H1 (cell line): ENCODE data around the gene ATG16L2. TPM values are rescaled to one million over a fixed set of nuclear protein-coding genes. Genes with fewer than 3 reads are reported as not detected.

ENCODE experiments used
- CTCF ChIA-PET: fragments of 300-600 bp; sonication (Branson Sonifier 250); formaldehyde crosslinking; loops from one replicate; lab custom pipeline; 2021; ENCODE audit not compliant: partially characterized antibody; lab: Charles Lee
- POLR2A ChIA-PET: fragments of 300-600 bp; sonication (Branson Sonifier 250); formaldehyde crosslinking; loops from one replicate; lab custom pipeline; 2021; ENCODE audit warnings: inconsistent platforms; ENCODE audit not compliant: partially characterized antibody; lab: Charles Lee
- DNase-seq, 2 experiments: peaks; one replicate each; pipeline versions ENCODE4 v3.0.0 to v3.0.0-alpha.2; 2010 to 2022; ENCODE audit warnings: low spot score in 2 of 2, low read depth in 1 of 2, mixed read lengths in 1 of 2
- FAIRE-seq: peaks from 2 replicates; lab custom pipeline; 2011; peaks lifted over from hg19 to GRCh38; lab: Jason Lieb, UNC
- H2AFZ ChIP-seq: 2 replicates; pipeline ENCODE4 v1.8.1; 2012; ENCODE audit warnings: low read length, inconsistent platforms
- H2AK5ac ChIP-seq: 2 replicates; pipeline ENCODE4 v1.6.1; 2013; ENCODE audit warnings: low read depth, low read length
- H2BK120ac ChIP-seq: replicated peaks from 2 replicates; pipeline ENCODE3; 2013; ENCODE audit warnings: low read depth, low read length, inconsistent platforms
- H2BK12ac ChIP-seq: 2 replicates; pipeline ENCODE4 v1.6.1; 2013; ENCODE audit warnings: low read depth, low read length
- H2BK15ac ChIP-seq: 2 replicates; pipeline ENCODE4 v1.6.1; 2013; ENCODE audit warnings: low read length
- H2BK20ac ChIP-seq: 2 replicates; pipeline ENCODE4 v1.6.1; 2013; ENCODE audit warnings: low read length
- H2BK5ac ChIP-seq: 2 replicates; pipeline ENCODE4 v1.6.1; 2013; ENCODE audit warnings: low read depth, low read length
- H3K14ac ChIP-seq: 2 replicates; pipeline ENCODE4 v1.6.1; 2013; ENCODE audit warnings: inconsistent platforms; ENCODE audit not compliant: insufficient read length
- H3K18ac ChIP-seq: 2 replicates; pipeline ENCODE4 v1.6.1; 2013; ENCODE audit warnings: low read length; ENCODE audit errors: extremely low read depth
- H3K23ac ChIP-seq: 2 replicates; pipeline ENCODE4 v1.6.1; 2013; ENCODE audit warnings: inconsistent platforms; ENCODE audit not compliant: insufficient read length
- H3K23me2 ChIP-seq: 2 replicates; pipeline ENCODE4 v1.6.1; 2013; ENCODE audit warnings: low read depth, low read length
- H3K27ac ChIP-seq: 2 replicates; pipeline ENCODE4 v1.6.1; 2011; ENCODE audit warnings: low read depth, low read length, inconsistent platforms
- H3K27me3 ChIP-seq, 4 experiments: replicated peaks in 1 of 4; 1 replicate in 1 of 4; 2 replicates in 3 of 4; pipeline versions ENCODE4 v1.6.1 to v1.8.1; 2011 to 2013; ENCODE audit warnings: low read length in 3 of 4, mild to moderate bottlenecking in 3 of 4, inconsistent platforms in 2 of 4, mixed read lengths in 2 of 4, moderate library complexity in 1 of 4; ENCODE audit not compliant: control insufficient read depth in 3 of 4, insufficient read depth in 3 of 4; ENCODE audit errors: extremely low read depth in 1 of 4
- H3K36me3 ChIP-seq, 4 experiments: 2 replicates each; pipeline versions ENCODE4 v1.6.1 to v1.8.1; 2011 to 2013; ENCODE audit warnings: mild to moderate bottlenecking in 4 of 4, low read length in 3 of 4, moderate library complexity in 2 of 4, control low read depth in 1 of 4, inconsistent platforms in 1 of 4; ENCODE audit not compliant: insufficient read depth in 4 of 4, control insufficient read depth in 2 of 4
- H3K4ac ChIP-seq: replicated peaks from 2 replicates; pipeline ENCODE3; 2013; ENCODE audit warnings: low read length, low read depth, mixed read lengths, inconsistent platforms; ENCODE audit not compliant: insufficient read length
- H3K4me1 ChIP-seq, 4 experiments: replicated peaks in 1 of 4; 1 replicate in 1 of 4; 2 replicates in 3 of 4; pipeline versions ENCODE4 v1.6.1 to v1.8.1; 2011 to 2013; ENCODE audit warnings: low read length in 3 of 4, inconsistent platforms in 2 of 4, mixed read lengths in 1 of 4; ENCODE audit not compliant: insufficient read depth in 4 of 4, control insufficient read depth in 3 of 4
- H3K4me2 ChIP-seq, 2 experiments: 2 replicates each; pipeline versions ENCODE4 v1.6.1 to v1.8.1; 2011 to 2013; ENCODE audit warnings: low read depth in 2 of 2, low read length in 2 of 2, control low read depth in 1 of 2, inconsistent platforms in 1 of 2, mild to moderate bottlenecking in 1 of 2; ENCODE audit not compliant: insufficient read depth in 1 of 2
- H3K4me3 ChIP-seq, 4 experiments: fragments of 200-600, 300-600 bp in 1 of 4; sonication (generic), shearing (Covaris generic), sonication (Bioruptor Twin) in 1 of 4; 2 replicates each; pipeline versions ENCODE4 v1.5.1 to v1.8.1; 2011 to 2016; ENCODE audit warnings: low read length in 4 of 4, low read depth in 3 of 4, control low read depth in 2 of 4, inconsistent platforms in 2 of 4, mild to moderate bottlenecking in 2 of 4, mixed read lengths in 1 of 4, moderate library complexity in 1 of 4; ENCODE audit not compliant: insufficient read depth in 2 of 4; ENCODE audit errors: extremely low read depth in 1 of 4
- H3K56ac ChIP-seq: replicated peaks from 2 replicates; pipeline ENCODE3; 2013; ENCODE audit warnings: low read depth, mild to moderate bottlenecking, mixed read lengths, low read length, inconsistent platforms; ENCODE audit not compliant: insufficient read length
- H3K79me1 ChIP-seq: 2 replicates; pipeline ENCODE4 v1.6.1; 2013; ENCODE audit warnings: low read depth, low read length, control low read depth
- H3K79me2 ChIP-seq, 2 experiments: 2 replicates each; pipeline versions ENCODE4 v1.6.1 to v1.8.1; 2012 to 2013; ENCODE audit warnings: low read length in 2 of 2, mild to moderate bottlenecking in 2 of 2, inconsistent platforms in 1 of 2; ENCODE audit not compliant: insufficient read depth in 2 of 2, control insufficient read depth in 1 of 2
- H3K9ac ChIP-seq, 4 experiments: replicated peaks in 1 of 4; 1 replicate in 1 of 4; 2 replicates in 3 of 4; pipeline versions ENCODE4 v1.6.1 to v1.8.1; 2011 to 2013; ENCODE audit warnings: low read depth in 3 of 4, low read length in 3 of 4, control low read depth in 2 of 4, mild to moderate bottlenecking in 2 of 4, moderate library complexity in 2 of 4, inconsistent platforms in 1 of 4; ENCODE audit errors: extremely low read depth in 1 of 4
- H3K9me3 ChIP-seq, 2 experiments: 2 replicates each; pipeline versions ENCODE4 v1.6.1 to v1.8.1; 2012 to 2013; ENCODE audit warnings: mild to moderate bottlenecking in 2 of 2, moderate library complexity in 2 of 2, control low read depth in 1 of 2, inconsistent platforms in 1 of 2, low read depth in 1 of 2, low read length in 1 of 2, mixed read lengths in 1 of 2; ENCODE audit not compliant: insufficient read depth in 2 of 2
- H4K20me1 ChIP-seq, 2 experiments: replicated peaks in 1 of 2; 2 replicates each; pipeline versions ENCODE3 to v1.8.1; 2011 to 2013; ENCODE audit warnings: inconsistent platforms in 2 of 2, low read length in 2 of 2, mild to moderate bottlenecking in 1 of 2; ENCODE audit not compliant: insufficient read depth in 2 of 2, control insufficient read depth in 1 of 2
- H4K5ac ChIP-seq: 2 replicates; pipeline ENCODE4 v1.6.1; 2013; ENCODE audit warnings: low read length, low read depth, mixed read lengths, inconsistent platforms; ENCODE audit not compliant: insufficient read length
- H4K8ac ChIP-seq: 2 replicates; pipeline ENCODE4 v1.8.0; 2013; ENCODE audit warnings: mild to moderate bottlenecking, moderate library complexity, low read length, inconsistent platforms; ENCODE audit not compliant: insufficient read depth; ENCODE audit errors: extremely low read depth
- H4K91ac ChIP-seq: replicated peaks from 2 replicates; pipeline ENCODE3; 2013; ENCODE audit warnings: low read length, mixed read lengths, inconsistent platforms; ENCODE audit not compliant: insufficient read length
- CHD2 ChIP-seq: IDR thresholded peaks from 2 replicates; pipeline ENCODE4 v1.6.1; 2012; ENCODE audit warnings: low read length, improper control_type of control experiment
- CTBP2 ChIP-seq: IDR thresholded peaks from 2 replicates; pipeline ENCODE4 v1.7.0; 2011; ENCODE audit warnings: borderline replicate concordance, mild to moderate bottlenecking, moderate library complexity, mixed read lengths, low read length; ENCODE audit not compliant: insufficient read depth, insufficient read length
- HDAC6 ChIP-seq: IDR thresholded peaks from one replicate; pipeline ENCODE4 v1.7.1; 2012; ENCODE audit warnings: low read depth, mild to moderate bottlenecking, inconsistent platforms, low read length, moderate library complexity
- NANOG ChIP-seq: IDR thresholded peaks from 2 replicates; pipeline ENCODE4 v1.6.1; 2011; ENCODE audit warnings: low read length, low read depth, mild to moderate bottlenecking, inconsistent platforms; ENCODE audit not compliant: insufficient read depth, poor library complexity, severe bottlenecking
- POU5F1 ChIP-seq: IDR thresholded peaks from 2 replicates; pipeline ENCODE4 v1.6.1; 2011; ENCODE audit warnings: low read depth, mild to moderate bottlenecking, low read length, moderate library complexity
- RAD21 ChIP-seq, 2 experiments: IDR thresholded peaks in 1 of 2; conservative IDR thresholded peaks in 1 of 2; 2 replicates each; pipeline ENCODE4 v1.6.1; 2011; ENCODE audit warnings: low read depth in 2 of 2, low read length in 2 of 2, improper control_type of control experiment in 1 of 2, inconsistent platforms in 1 of 2, mild to moderate bottlenecking in 1 of 2, moderate library complexity in 1 of 2
- RBBP5 ChIP-seq: IDR thresholded peaks from 2 replicates; pipeline ENCODE4 v1.7.1; 2012; ENCODE audit warnings: low read depth, mild to moderate bottlenecking, inconsistent platforms, low read length, moderate library complexity, borderline replicate concordance
- SIN3A ChIP-seq, 2 experiments: IDR thresholded peaks in 1 of 2; conservative IDR thresholded peaks in 1 of 2; 2 replicates each; pipeline ENCODE4 v1.6.1; 2011 to 2012; ENCODE audit warnings: low read length in 2 of 2, improper control_type of control experiment in 1 of 2, low read depth in 1 of 2, mild to moderate bottlenecking in 1 of 2
- SP2 ChIP-seq: IDR thresholded peaks from 2 replicates; pipeline ENCODE4 v1.6.1; 2012; ENCODE audit warnings: mild to moderate bottlenecking, low read length, inconsistent platforms
- SRF ChIP-seq: IDR thresholded peaks from 2 replicates; pipeline ENCODE4 v1.6.1; 2011; ENCODE audit warnings: mild to moderate bottlenecking, low read depth, low read length, moderate library complexity
- TAF7 ChIP-seq: optimal IDR thresholded peaks from 2 replicates; pipeline ENCODE3; 2011; ENCODE audit warnings: low read depth, mild to moderate bottlenecking, inconsistent platforms, low read length, moderate library complexity, borderline replicate concordance
- WGBS, 2 experiments: shearing (Covaris generic) in 1 of 2; methylation state at CpG; one replicate each; pipeline versions ENCODE4 v1.1.6 to v1.1.7; 2013 to 2015; ENCODE audit warnings: low lambda C conversion rate in 2 of 2, mixed read lengths in 2 of 2, inconsistent platforms in 1 of 2, low coverage in 1 of 2, missing lambda C conversion rate in 1 of 2; ENCODE audit not compliant: insufficient replicate concordance in 2 of 2, insufficient coverage in 1 of 2, insufficient read length in 1 of 2; ENCODE audit errors: extremely low coverage in 1 of 2, missing lambda C conversion rate in 1 of 2; 5-methylcytosine and 5-hydroxymethylcytosine counted together
- polyA plus RNA-seq, 7 experiments: library from polyadenylated mRNA; depleted of rRNA in 3 of 7; stranded (reverse) in 5 of 7; unstranded in 2 of 7; fragments of >200 nt in 5 of 7; fragments of 200-250 nt in 2 of 7; gene quantifications; 1 replicate in 5 of 7; 2 replicates in 1 of 7; 4 replicates in 1 of 7; pipeline versions ENCODE4 v1.2.1 to v1.2.3, GENCODE V29; 2011 to 2013; ENCODE audit warnings: missing spikeins in 2 of 7, mixed read lengths in 2 of 7
- total RNA-seq: library from RNA; stranded (reverse); fragmentation: NEBNext Ultra II Directional; extraction: Animal tissue kit (Norgen Biotek cat#: 25700); gene quantifications from 2 replicates; pipeline ENCODE4 v1.2.1, GENCODE V29; 2021
- TF ChIP-seq, protein P1 (sequence below): IDR thresholded peaks from 2 replicates; pipeline ENCODE4 v1.6.1; 2011; ENCODE audit warnings: low read length, improper control_type of control experiment

The ATG16L2 gene
- total and polyA plus RNA-seq, 2 of the 8 experiments (the other 6 are each of a cell fraction or from before 2014, with no cell fraction given): 11.0 to 18.5 TPM

- Histone ChIP-seq H3K23ac (no peak overlapping the region), H3K9ac (no peak overlapping the region), H3K27me3 (no peaks in the 10 kb centered on the region; a peak in 1 of 7 replicates), H3K4me1 (peaks cover 0 to 5% (median 4%) of the 10 kb centered on the region in 4 experiments; a peak in 6 of 7 replicates), H3K27ac (no peak overlapping the region), H2BK120ac (no peak overlapping the region), H2AK5ac (0 out of 2 replicates have a peak overlapping the region, but pooled peaks have one; percentile 75), H3K4ac (no peak overlapping the region), H2BK12ac (0 out of 2 replicates have a peak overlapping the region, but pooled peaks have one; percentile 50), H4K5ac (no peak overlapping the region), H4K20me1 (no peaks in the 10 kb centered on the region), H2BK15ac (no peak overlapping the region), H3K36me3 (no peaks in the 10 kb centered on the region), H3K23me2 (no peaks in the 10 kb centered on the region), H2AFZ (no peak overlapping the region), H4K91ac (no peak overlapping the region), H3K9me3 (no peaks in the 10 kb centered on the region), H3K79me1 (no peaks in the 10 kb centered on the region; the same call in 1 of the 2 replicates), H3K56ac (no peak overlapping the region), H2BK20ac (no peak overlapping the region), H3K18ac (no peak overlapping the region), H3K4me3 (no peak overlapping the region), H3K14ac (no peak overlapping the region), H2BK5ac (0 out of 2 replicates have a peak overlapping the region, but pooled peaks have one; percentile 39), H4K8ac (no peak overlapping the region; the same call in 1 of the 2 replicates), H3K79me2 (no peaks in the 10 kb centered on the region), H3K4me2 (no peak overlapping the region)
- CTCF ChIA-PET: interaction anchor here (0.8 to 11.9 kb wide), 4 partner anchors 110 to 385 kb away, joined by 3 to 258 read pairs (median 3); no protein-coding TSS in a partner anchor
- DNase-seq (no peak), FAIRE-seq (no peak)
- POLR2A ChIA-PET: no interaction called here
- WGBS, 2 experiments: 93% methylated on average over 5 of the region's 5 CpGs; no CpG with 5 or more reads in 1 of the 2 experiments
- TF ChIP-seq TAF7 (no peak), RAD21 (IDR thresholded peaks at IDR 0.05 in 1 of 2, conservative IDR thresholded peaks at IDR 0.05 in 1 of 2; ENCODE audit: low read depth in 2 of 2, low read length in 2 of 2) (no peak), SRF (no peak), CHD2 (no peak), SP2 (no peak), SIN3A (conservative IDR thresholded peaks at IDR 0.05 in 1 of 2, IDR thresholded peaks at IDR 0.05 in 1 of 2; ENCODE audit: low read depth in 1 of 2, low read length in 2 of 2) (no peak), POU5F1 (no peak), HDAC6 (no peak), NANOG (no peak), CTBP2 (no peak), RBBP5 (no peak)
- TF ChIP-seq, protein P1, sequence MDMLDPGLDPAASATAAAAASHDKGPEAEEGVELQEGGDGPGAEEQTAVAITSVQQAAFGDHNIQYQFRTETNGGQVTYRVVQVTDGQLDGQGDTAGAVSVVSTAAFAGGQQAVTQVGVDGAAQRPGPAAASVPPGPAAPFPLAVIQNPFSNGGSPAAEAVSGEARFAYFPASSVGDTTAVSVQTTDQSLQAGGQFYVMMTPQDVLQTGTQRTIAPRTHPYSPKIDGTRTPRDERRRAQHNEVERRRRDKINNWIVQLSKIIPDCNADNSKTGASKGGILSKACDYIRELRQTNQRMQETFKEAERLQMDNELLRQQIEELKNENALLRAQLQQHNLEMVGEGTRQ: no peak
Observed at GRCh38 chr11:72834905-72835304, 20.7 kb downstream of the ATG16L2 start.
